ENCODE measurements around the gene ABLIM2.

ABLIM2 gene

GRCh38 chr4:7978489-7978888 is 180.1 kb downstream of the ABLIM2 start:
- Histone ChIP-seq H3K9me3 (ENCODE audit: insufficient read depth, low read length) (no peaks in the 10 kb centered on the region), H3F3A (ENCODE audit: insufficient read depth) (no peaks in the 10 kb centered on the region), H3K4me2 (ENCODE audit: low read depth, low read length, poor library complexity, severe bottlenecking) (no peak overlapping the region), H3K27me3 (ENCODE audit: low read length) (no peaks in the 10 kb centered on the region), H3K36me3 (ENCODE audit: low read length) (no peaks in the 10 kb centered on the region), H3K27ac (ENCODE audit: low read depth, low read length) (no peak overlapping the region), H3K79me2 (ENCODE audit: insufficient read depth, low read length) (no peaks in the 10 kb centered on the region), H3K9ac (ENCODE audit: low read length) (no peak overlapping the region), H4K20me1 (ENCODE audit: low read depth, low read length) (no peaks in the 10 kb centered on the region), H3K9me2 (replicated peaks; ENCODE audit: insufficient read depth, low read length) (no peaks in the 10 kb centered on the region), H2AFZ (ENCODE audit: low read depth, low read length, severe bottlenecking) (no peak overlapping the region), H3K4me3 (ENCODE audit: insufficient read depth, low read length, poor library complexity, severe bottlenecking) (no peak overlapping the region)
- TF ChIP-seq EZH2phosphoT487 (conservative IDR thresholded peaks at IDR 0.05; ENCODE audit: low read length): no peak
- no peak for TF ChIP-seq CTCF (IDR thresholded peaks at IDR 0.05; ENCODE audit: insufficient read depth, low read length, poor library complexity, severe bottlenecking)

- no peaks in the 10 kb centered on the region for H3K79me2 ChIP-seq (ENCODE audit: insufficient read depth, low read length)
- H4K20me1 ChIP-seq (ENCODE audit: low read depth, low read length): no peaks in the 10 kb centered on the region
- H3K4me2 ChIP-seq (ENCODE audit: low read depth, low read length, poor library complexity, severe bottlenecking): no peak overlapping the region
- H3K9me3 ChIP-seq (ENCODE audit: insufficient read depth, low read length): no peaks in the 10 kb centered on the region
- H3K9me2 ChIP-seq (replicated peaks; ENCODE audit: insufficient read depth, low read length): no peaks in the 10 kb centered on the region
- H3K27me3 ChIP-seq (ENCODE audit: low read length): no peaks in the 10 kb centered on the region
- no peaks in the 10 kb centered on the region for H3K36me3 ChIP-seq (ENCODE audit: low read length)
- H3K9ac ChIP-seq (ENCODE audit: low read length): no peak overlapping the region
- no peaks in the 10 kb centered on the region for H3F3A ChIP-seq (ENCODE audit: insufficient read depth)
- H3K27ac ChIP-seq (ENCODE audit: low read depth, low read length): no peak overlapping the region
- H2AFZ ChIP-seq (ENCODE audit: low read depth, low read length, severe bottlenecking): no peak overlapping the region
- TF ChIP-seq CTCF (IDR thresholded peaks at IDR 0.05; ENCODE audit: insufficient read depth, low read length, poor library complexity, severe bottlenecking) (no peak), EZH2phosphoT487 (conservative IDR thresholded peaks at IDR 0.05; ENCODE audit: low read length) (no peak)
- H3K4me3 ChIP-seq (ENCODE audit: insufficient read depth, low read length, poor library complexity, severe bottlenecking): no peak overlapping the region
Measured at GRCh38 chr4:7976634-7977033, 182.0 kb downstream of the ABLIM2 start.

GRCh38 chr4:7976025-7976424 is 182.6 kb downstream of the ABLIM2 start:
- no peak overlapping the region for H3K27ac ChIP-seq (ENCODE audit: low read depth, low read length)
- TF ChIP-seq EZH2phosphoT487 (conservative IDR thresholded peaks at IDR 0.05; ENCODE audit: low read length) (no peak), CTCF (IDR thresholded peaks at IDR 0.05; ENCODE audit: insufficient read depth, low read length, poor library complexity, severe bottlenecking) (no peak)
- H3K4me3 ChIP-seq (ENCODE audit: insufficient read depth, low read length, poor library complexity, severe bottlenecking): no peak overlapping the region
- H3K9ac ChIP-seq (ENCODE audit: low read length): no peak overlapping the region
- no peaks in the 10 kb centered on the region for H3K9me2 ChIP-seq (replicated peaks; ENCODE audit: insufficient read depth, low read length)
- H3K36me3 ChIP-seq (ENCODE audit: low read length): no peaks in the 10 kb centered on the region
- H3K4me2 ChIP-seq (ENCODE audit: low read depth, low read length, poor library complexity, severe bottlenecking): no peak overlapping the region
- no peaks in the 10 kb centered on the region for H3F3A ChIP-seq (ENCODE audit: insufficient read depth)
- H4K20me1 ChIP-seq (ENCODE audit: low read depth, low read length): no peaks in the 10 kb centered on the region
- H3K9me3 ChIP-seq (ENCODE audit: insufficient read depth, low read length): no peaks in the 10 kb centered on the region
- no peaks in the 10 kb centered on the region for H3K79me2 ChIP-seq (ENCODE audit: insufficient read depth, low read length)
- H3K27me3 ChIP-seq (ENCODE audit: low read length): no peaks in the 10 kb centered on the region
- H2AFZ ChIP-seq (ENCODE audit: low read depth, low read length, severe bottlenecking): no peak overlapping the region
